Left ventricle myocardium superior (tissue), 1 donor: ENCODE data around the gene PLA2G12A. TPM values are rescaled to one million over a fixed set of nuclear protein-coding genes. Genes with fewer than 3 reads are reported as not detected.

Experiments
- ATAC-seq: fragments of 200-7000 bp; cut with Tn5 transposase; one replicate; pipeline ENCODE4 v1.9.1; 2020; ENCODE audit warnings: mild to moderate bottlenecking, moderate library complexity
- DNase-seq: peaks from one replicate; pipeline ENCODE4 v3.0.0-alpha.2; 2020
- intact Hi-C: fragments of 100-400 bp; cut with micrococcal nuclease; formaldehyde crosslinking; loops from one replicate; pipeline ENCODE4 v1.11.0; 2022
- long read RNA-seq: library from polyadenylated mRNA; unstranded; transcript quantifications from one replicate; pipeline ENCODE4 v2.0.0, GENCODE V29; 2021
- total RNA-seq: library from RNA; stranded (reverse); fragmentation: NEBNext Ultra II Directional; extraction: Animal tissue kit (Norgen Biotek cat#: 25700); gene quantifications from one replicate; pipeline ENCODE4 v1.2.1, GENCODE V29; 2021
- donor health status: DM: no; HTN: yes; CAD: no; lungs with severe emphysema.

Gene PLA2G12A
- 73.7 TPM for total RNA-seq
- long read RNA-seq, full-length matches to known transcripts, result 79 of 90 reads
- long read RNA-seq, partial matches to known transcripts, result 0 of 90 reads
- long read RNA-seq, other reads (novel, unspliced or antisense), result 11 of 90 reads

DNA sequence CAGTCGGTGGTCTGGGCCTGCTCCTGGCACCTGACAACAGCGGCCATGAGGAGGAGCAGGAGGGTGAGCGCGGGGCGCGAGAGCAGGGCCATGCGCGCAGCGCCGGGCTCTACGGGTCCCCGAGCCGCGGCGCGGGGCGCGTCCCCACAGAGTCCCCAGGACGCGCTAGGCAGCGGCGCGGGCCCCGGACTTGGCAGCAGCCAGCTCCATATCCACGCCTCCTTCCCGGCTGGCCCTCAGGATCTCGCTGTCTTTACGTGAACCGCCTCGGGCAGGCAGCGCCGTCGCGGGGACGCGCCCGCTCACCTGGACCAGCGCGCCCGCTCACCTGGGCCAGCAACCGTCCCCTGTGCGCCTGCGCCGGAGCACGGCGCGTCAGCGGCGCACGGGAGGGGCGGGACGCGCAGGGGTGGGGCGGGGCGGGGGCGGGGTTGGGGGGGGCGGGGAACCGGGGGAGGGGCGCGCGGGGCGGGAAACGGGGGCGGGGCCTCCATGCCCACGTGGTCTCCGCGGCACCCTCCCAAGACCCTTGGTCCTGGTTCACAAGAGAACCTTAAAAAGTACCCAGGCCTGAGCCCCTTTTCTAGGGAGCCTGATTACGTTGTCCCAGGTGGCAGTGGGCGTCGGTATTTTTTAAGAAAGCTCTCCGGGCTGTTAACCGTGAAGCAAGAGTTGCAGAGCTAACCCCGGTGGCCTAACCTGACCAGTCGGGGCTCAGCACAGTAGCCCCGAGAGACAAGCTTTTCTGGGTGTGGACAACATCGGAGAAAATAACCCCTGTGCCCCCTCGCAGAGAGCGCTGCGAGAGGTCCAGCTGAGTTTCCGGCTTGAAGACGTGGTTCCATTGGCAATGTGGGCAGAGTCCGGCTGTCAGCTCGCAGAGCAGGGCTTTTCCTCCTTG, at the start of gene PLA2G12A:
PLA2G12A (minus strand) TSS at position 353 of the 901 bp plus-strand sequence; CDS start at position 92, 261 bp downstream.
- intact Hi-C loops, result loop anchor here (10.0 kb wide), 1 partner anchor 85 kb away; the partner anchor contains the start of gene GAR1
- ATAC-seq (peak; percentile 98), DNase-seq (peak; percentile 84)

- DNase-seq (no peak), ATAC-seq (peak; percentile 60)
- intact Hi-C loops, result no loop called here
Measured at GRCh38 chr4:109764789-109765402, 35.0 kb upstream of the PLA2G12A start.

- intact Hi-C loops, result no loop called here
- ATAC-seq, result peak; percentile 70
- peak; percentile 45 for DNase-seq
Measured at GRCh38 chr4:109764376-109764775, 34.5 kb upstream of the PLA2G12A start.

- ATAC-seq (no peak), DNase-seq (no peak)
- intact Hi-C loops, result no loop called here
Measured at GRCh38 chr4:109760682-109761081, 30.8 kb upstream of the PLA2G12A start.

- DNase-seq (no peak), ATAC-seq (no peak)
- intact Hi-C loops, result no loop called here
Measured at GRCh38 chr4:109755656-109756055, 25.8 kb upstream of the PLA2G12A start.

DNA sequence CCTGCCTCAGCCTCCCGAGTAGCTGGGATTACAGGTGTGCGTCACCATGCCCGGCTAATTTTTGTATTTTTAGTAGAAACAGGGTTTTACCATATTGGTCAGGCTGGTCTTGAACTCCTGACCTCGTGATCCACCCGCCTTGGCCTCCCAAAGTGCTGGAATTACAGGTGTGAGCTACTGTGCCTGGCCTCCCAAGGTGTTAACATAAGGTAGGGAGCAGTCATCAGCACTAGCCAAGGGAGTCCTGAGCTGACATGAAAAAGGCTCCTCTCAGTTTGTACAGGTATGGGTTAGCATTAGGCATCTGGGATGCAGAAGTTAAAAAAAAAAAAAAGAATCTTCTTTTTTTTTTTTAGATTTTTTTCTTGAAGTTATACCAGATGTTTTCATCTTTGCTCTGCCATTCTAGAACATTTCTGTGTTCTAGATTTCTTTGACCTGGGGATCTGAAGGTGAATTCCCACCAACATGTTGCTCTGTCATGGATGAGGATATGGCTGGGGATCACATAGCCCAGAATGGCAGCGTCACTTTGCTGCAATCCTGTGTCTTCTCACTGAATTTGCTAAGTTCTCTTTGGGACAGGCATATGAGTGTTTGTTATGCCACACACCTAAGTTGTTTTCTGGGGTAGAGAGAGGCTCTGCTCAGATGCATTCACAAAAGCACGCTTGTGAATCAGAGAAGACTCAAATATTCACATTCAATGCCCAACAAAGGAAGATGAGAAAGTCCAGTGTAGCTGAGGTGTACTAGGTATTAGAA, 24.4 kb upstream of the PLA2G12A start:
- DNase-seq (no peak), ATAC-seq (no peak)
- intact Hi-C loops, result no loop called here

DNA sequence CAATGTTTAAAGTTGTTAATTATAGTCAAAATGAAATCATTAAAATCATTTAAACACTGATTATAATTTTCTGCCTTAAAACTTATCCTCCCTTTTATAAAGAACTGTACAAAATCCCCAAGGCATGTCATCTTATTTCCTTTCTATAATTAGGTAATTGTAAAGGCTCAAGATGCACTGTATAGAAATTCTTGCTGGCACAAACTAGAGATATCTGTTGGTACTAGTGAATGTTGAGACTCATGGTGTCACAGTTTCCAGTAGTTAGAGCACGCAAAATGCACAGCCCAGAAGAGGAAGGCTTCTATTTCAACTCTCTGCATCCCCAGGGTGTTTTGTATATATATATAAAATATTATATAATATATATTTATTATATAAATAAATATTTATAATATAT, 22.7 kb upstream of the PLA2G12A start:
- DNase-seq (no peak), ATAC-seq (no peak)
- intact Hi-C loops, result no loop called here

GRCh38 chr4:109751852-109752251, 22.0 kb upstream of the PLA2G12A start:
- intact Hi-C loops, result no loop called here
- ATAC-seq, result no peak
- no peak for DNase-seq

GRCh38 chr4:109750652-109751244, 20.9 kb upstream of the PLA2G12A start:
- DNase-seq, result no peak
- intact Hi-C loops, result no loop called here
- ATAC-seq, result no peak

DNA sequence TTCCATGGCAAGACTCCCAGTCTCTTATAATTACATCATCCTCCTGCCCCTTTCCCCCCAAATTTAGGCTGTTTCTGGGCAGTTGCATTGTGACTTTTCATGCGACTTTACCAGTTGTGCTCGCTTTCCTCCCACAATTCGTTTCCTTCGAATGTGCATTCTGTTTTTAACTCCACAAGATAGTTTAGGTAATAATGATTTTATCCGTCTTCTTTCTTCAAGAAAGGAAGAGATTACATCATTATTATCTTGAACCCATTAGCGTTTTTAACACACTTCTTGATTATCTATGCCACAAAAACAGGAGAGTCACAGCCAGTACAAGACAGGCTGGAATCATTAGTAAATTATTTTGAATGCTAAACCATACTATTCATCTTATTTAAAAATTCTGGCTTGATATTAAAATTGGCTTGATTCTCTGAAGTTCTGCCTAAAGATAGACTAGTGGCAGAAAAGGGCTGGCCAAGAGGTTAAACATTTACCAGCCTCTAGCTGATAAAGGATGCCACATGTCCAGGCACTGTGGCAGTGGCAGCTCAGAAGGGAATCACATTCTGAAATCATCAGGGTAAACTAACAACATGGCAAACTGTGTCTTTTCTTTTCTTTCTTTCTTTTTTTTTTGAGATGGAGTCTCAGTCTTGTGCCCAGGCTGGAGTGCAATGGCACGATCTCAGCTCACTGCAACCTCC, 19.7 kb upstream of the PLA2G12A start:
- no peak for ATAC-seq
- intact Hi-C loops, result no loop called here
- DNase-seq, result no peak

GRCh38 chr4:109748114-109748513, 18.2 kb upstream of the PLA2G12A start:
- DNase-seq, result no peak
- ATAC-seq, result no peak
- intact Hi-C loops, result no loop called here

DNA sequence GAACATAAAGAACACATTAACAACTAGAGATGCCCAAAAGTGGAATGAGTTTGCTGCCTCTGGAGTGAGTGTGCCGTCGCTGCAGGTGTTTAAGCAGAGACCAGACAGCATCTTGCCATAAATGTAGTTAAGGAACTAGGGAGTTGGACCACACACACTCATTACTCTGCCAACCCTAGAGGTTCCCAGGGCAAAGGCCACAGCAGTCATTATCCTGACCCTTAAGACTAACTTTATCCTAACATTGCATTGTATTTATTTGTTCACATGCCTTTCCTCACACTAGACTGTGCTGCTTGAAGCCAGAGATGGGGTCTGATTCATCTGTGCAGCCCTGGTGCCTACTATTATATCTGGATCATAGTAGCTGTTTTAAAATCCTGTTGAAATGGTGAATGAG, 16.9 kb upstream of the PLA2G12A start:
- ATAC-seq (no peak), DNase-seq (no peak)
- intact Hi-C loops, result no loop called here

- DNase-seq (no peak), ATAC-seq (no peak)
- intact Hi-C loops, result no loop called here
Measured at GRCh38 chr4:109745830-109746229, 16.0 kb upstream of the PLA2G12A start.

DNA sequence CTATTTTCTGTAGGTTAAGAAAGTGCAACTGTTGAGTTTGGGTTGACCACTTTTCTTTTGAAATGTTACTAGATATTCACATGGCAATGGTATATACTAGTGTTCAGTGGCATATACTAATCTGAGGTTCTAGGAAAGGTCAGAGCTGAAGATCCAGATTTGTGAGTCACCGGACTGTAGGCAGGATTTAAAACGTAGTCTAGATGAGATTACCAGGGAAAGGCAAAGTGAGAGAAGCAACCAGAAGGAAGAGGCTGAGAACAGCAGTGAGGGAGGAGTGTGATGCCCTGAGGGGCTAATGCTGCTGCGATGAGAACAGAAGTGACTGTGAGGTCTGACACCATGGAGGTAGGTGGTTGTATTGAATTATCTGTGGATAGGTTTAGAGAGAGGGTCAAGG, 9.7 kb upstream of the PLA2G12A start:
- DNase-seq, result no peak
- intact Hi-C loops, result no loop called here
- ATAC-seq, result no peak

- DNase-seq, result no peak
- intact Hi-C loops, result no loop called here
- no peak for ATAC-seq
Measured at GRCh38 chr4:109738104-109738872, 8.4 kb upstream of the PLA2G12A start.

DNA sequence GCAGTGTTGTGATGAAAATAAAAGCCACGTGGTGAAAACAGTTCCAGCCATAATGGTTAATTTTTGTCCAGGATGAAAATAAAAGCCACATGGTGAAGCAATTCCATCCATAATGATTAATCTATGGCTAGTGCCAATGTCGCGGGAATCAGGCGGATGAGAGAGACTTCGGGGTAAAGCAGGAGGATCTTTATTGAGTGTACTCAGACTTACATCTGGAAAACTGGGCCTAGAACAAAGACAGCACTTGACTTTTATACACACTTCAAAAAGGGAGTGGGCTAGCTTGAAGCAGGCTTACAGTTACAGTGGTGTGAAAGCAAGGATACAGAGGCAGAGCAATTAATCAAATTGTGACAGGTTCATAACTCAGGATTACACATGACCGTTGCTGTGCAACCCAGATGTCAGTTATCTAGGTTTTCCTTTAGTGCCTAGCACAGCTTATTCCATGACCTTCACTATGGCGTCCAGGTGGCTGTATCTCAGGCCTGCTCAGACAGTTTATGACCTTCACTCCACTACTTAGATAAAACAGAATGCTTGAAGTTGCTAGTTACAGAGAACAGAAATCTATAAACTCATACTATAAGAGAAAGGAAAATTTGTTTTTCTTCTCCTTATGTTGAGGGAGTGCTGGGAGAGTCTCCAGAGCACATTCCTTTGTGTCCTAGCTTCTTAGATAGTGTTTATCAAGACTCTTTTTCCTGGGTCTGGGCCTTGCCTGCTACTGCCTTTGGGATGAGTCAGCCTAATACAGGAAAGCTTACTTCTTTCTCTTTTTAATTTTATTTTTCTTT, 5.9 kb upstream of the PLA2G12A start:
- ATAC-seq, result peak; percentile 68
- intact Hi-C loops, result no loop called here

GRCh38 chr4:109733728-109734127, 3.9 kb upstream of the PLA2G12A start:
- intact Hi-C loops, result no loop called here
- no peak for DNase-seq
- ATAC-seq, result no peak

More for the DNA sequence above, 5.9 kb upstream of the PLA2G12A start:
- DNase-seq, result no peak
